ENCODE results near the gene SIRT5.

The SIRT5 gene

GRCh38 chr6:13638626-13639025, 64.2 kb downstream of the SIRT5 start:
- no peak for DNase-seq

- DNase-seq: no peak
Measured at GRCh38 chr6:13641315-13641714, 66.9 kb downstream of the SIRT5 start.

- DNase-seq: no peak
Measured at GRCh38 chr6:13643125-13643524, 68.7 kb downstream of the SIRT5 start.

- DNase-seq: no peak
Measured at GRCh38 chr6:13648850-13649249, 74.4 kb downstream of the SIRT5 start.

- no peak for DNase-seq
Measured at GRCh38 chr6:13649393-13649792, 75.0 kb downstream of the SIRT5 start.

GRCh38 chr6:13653296-13653695, 78.9 kb downstream of the SIRT5 start:
- DNase-seq: no peak

- no peak for DNase-seq
Measured at GRCh38 chr6:13654496-13654895, 80.1 kb downstream of the SIRT5 start.

GRCh38 chr6:13655700-13656099, 81.3 kb downstream of the SIRT5 start:
- no peak for DNase-seq

- no peak for DNase-seq
Measured at GRCh38 chr6:13660273-13660672, 85.9 kb downstream of the SIRT5 start.

- DNase-seq: no peak
Measured at GRCh38 chr6:13660893-13661292, 86.5 kb downstream of the SIRT5 start.

- no peak for DNase-seq
Measured at GRCh38 chr6:13661647-13662046, 87.2 kb downstream of the SIRT5 start.

GRCh38 chr6:13662651-13663334, 88.4 kb downstream of the SIRT5 start:
- DNase-seq: no peak

GRCh38 chr6:13663986-13664385, 89.6 kb downstream of the SIRT5 start:
- DNase-seq: no peak
